OCI-LY1 (cell line): Measurements from ENCODE around the gene HIRA.

Experiments used
- EZH2 ChIP-seq: fragments of 200-600 bp; sonication (generic), shearing (Covaris generic); IDR thresholded peaks from 2 replicates; pipeline ENCODE4 v1.8.0; 2017; ENCODE audit warnings: borderline replicate concordance, mixed run types, mild to moderate bottlenecking, antibody characterized with exemption, low read length, moderate library complexity, mixed read lengths
- TF ChIP-seq, protein P1 (sequence below): fragments of 200-600 bp; sonication (generic), shearing (Covaris generic); IDR thresholded peaks from 2 replicates; pipeline ENCODE4 v1.5.1; 2017; ENCODE audit warnings: mild to moderate bottlenecking, antibody characterized with exemption, low read length, moderate library complexity, mixed read lengths

DNA sequence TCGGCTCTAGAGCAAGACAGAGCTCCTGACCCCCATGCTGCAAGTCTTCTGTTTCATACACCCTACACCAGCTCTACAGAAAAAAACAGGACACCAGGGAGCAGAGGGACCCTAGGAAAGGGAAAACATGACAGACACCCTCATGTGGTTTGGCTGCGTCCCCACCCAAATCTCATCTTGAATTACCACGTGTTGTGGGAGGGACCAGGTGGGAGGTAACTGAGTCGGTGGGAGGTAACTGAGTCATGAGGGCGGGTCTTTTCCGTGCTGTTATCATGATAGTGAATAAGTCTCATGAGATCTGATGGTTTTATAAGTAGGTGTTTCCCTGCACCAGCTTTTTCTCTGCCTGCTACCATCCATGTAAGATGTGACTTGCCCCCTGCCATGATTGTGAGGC lies 22.6 kb upstream of the HIRA start:
- TF ChIP-seq, protein P1, sequence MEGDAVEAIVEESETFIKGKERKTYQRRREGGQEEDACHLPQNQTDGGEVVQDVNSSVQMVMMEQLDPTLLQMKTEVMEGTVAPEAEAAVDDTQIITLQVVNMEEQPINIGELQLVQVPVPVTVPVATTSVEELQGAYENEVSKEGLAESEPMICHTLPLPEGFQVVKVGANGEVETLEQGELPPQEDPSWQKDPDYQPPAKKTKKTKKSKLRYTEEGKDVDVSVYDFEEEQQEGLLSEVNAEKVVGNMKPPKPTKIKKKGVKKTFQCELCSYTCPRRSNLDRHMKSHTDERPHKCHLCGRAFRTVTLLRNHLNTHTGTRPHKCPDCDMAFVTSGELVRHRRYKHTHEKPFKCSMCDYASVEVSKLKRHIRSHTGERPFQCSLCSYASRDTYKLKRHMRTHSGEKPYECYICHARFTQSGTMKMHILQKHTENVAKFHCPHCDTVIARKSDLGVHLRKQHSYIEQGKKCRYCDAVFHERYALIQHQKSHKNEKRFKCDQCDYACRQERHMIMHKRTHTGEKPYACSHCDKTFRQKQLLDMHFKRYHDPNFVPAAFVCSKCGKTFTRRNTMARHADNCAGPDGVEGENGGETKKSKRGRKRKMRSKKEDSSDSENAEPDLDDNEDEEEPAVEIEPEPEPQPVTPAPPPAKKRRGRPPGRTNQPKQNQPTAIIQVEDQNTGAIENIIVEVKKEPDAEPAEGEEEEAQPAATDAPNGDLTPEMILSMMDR = no peak
- no peak for TF ChIP-seq EZH2
